Neural crest cell (in vitro differentiated cells): ENCODE data around the gene CUL3. TPM values are rescaled to one million over a fixed set of nuclear protein-coding genes. Genes with fewer than 3 reads are reported as not detected.
"Not testable (repeated sequence)": the region's sequence is repeated elsewhere in the genome, so short reads cannot be mapped to it uniquely, and the experiment has no call there.

Experiments
- DNase-seq: peaks from one replicate; pipeline ENCODE4 v3.0.0; 2021; ENCODE audit warnings: low read depth, mixed read lengths, low spot score
- H3K27ac Mint-ChIP-seq: one replicate; pipeline ENCODE4 v1.8.0; 2021; ENCODE audit warnings: mild to moderate bottlenecking, mixed read lengths; ENCODE audit not compliant: unreplicated experiment
- H3K27me3 Mint-ChIP-seq: 2 replicates; pipeline ENCODE4 v1.8.0; 2021; ENCODE audit warnings: low read depth, mild to moderate bottlenecking, mixed read lengths
- H3K36me3 Mint-ChIP-seq: 2 replicates; pipeline ENCODE4 v1.8.0; 2021; ENCODE audit warnings: low read depth, mild to moderate bottlenecking, mixed read lengths
- H3K4me1 Mint-ChIP-seq: 2 replicates; pipeline ENCODE4 v1.8.0; 2021; ENCODE audit warnings: mixed read lengths
- H3K4me3 Mint-ChIP-seq: one replicate; pipeline ENCODE4 v1.8.0; 2021; ENCODE audit warnings: mild to moderate bottlenecking, mixed read lengths
- H3K9me3 Mint-ChIP-seq: 2 replicates; pipeline ENCODE4 v1.8.0; 2021; ENCODE audit warnings: mixed read lengths
- total RNA-seq: library from RNA; stranded (reverse); gene quantifications from 2 replicates; pipeline ENCODE4 v1.2.1, GENCODE V29; 2021
- TF ChIP-seq, protein P1 (sequence below): fragments of 200-600 bp; sonication (generic); conservative IDR thresholded peaks from 2 replicates; pipeline ENCODE4 v1.5.0; 2021; ENCODE audit warnings: antibody characterized with exemption, mild to moderate bottlenecking

Gene CUL3
- total RNA-seq, 1 donor from 2014 or later = 99.4 TPM

- Mint-ChIP-seq H3K4me1 (peaks cover 33% of the 10 kb centered on the region), H3K27ac (no peak overlapping the region), H3K9me3 (no peaks in the 10 kb centered on the region), H3K36me3 (peaks cover 2% of the 10 kb centered on the region), H3K27me3 (no peaks in the 10 kb centered on the region), H3K4me3 (peak overlapping the region; percentile 95)
- TF ChIP-seq, protein P1, sequence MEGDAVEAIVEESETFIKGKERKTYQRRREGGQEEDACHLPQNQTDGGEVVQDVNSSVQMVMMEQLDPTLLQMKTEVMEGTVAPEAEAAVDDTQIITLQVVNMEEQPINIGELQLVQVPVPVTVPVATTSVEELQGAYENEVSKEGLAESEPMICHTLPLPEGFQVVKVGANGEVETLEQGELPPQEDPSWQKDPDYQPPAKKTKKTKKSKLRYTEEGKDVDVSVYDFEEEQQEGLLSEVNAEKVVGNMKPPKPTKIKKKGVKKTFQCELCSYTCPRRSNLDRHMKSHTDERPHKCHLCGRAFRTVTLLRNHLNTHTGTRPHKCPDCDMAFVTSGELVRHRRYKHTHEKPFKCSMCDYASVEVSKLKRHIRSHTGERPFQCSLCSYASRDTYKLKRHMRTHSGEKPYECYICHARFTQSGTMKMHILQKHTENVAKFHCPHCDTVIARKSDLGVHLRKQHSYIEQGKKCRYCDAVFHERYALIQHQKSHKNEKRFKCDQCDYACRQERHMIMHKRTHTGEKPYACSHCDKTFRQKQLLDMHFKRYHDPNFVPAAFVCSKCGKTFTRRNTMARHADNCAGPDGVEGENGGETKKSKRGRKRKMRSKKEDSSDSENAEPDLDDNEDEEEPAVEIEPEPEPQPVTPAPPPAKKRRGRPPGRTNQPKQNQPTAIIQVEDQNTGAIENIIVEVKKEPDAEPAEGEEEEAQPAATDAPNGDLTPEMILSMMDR = no peak
- no peak for DNase-seq
Observed at GRCh38 chr2:224586127-224586695, 1.0 kb upstream of the CUL3 start.

GRCh38 chr2:224584785-224585210 lies 365 bp downstream of the CUL3 start:
- Mint-ChIP-seq H3K27me3 (no peaks in the 10 kb centered on the region), H3K4me3 (peak overlapping the region; percentile 85), H3K36me3 (peaks cover 2% of the 10 kb centered on the region), H3K9me3 (no peaks in the 10 kb centered on the region), H3K27ac (peak overlapping the region; percentile 96), H3K4me1 (peaks cover 36% of the 10 kb centered on the region)
- TF ChIP-seq, protein P1 = no peak
- peak; percentile 36 for DNase-seq

GRCh38 chr2:224584111-224584784 lies 915 bp downstream of the CUL3 start:
- Mint-ChIP-seq H3K36me3 (peaks cover 2% of the 10 kb centered on the region), H3K4me1 (peaks cover 42% of the 10 kb centered on the region), H3K27ac (peak overlapping the region; percentile 97), H3K9me3 (no peaks in the 10 kb centered on the region), H3K27me3 (no peaks in the 10 kb centered on the region), H3K4me3 (peak overlapping the region; percentile 100)
- TF ChIP-seq, protein P1 = no peak
- peak; percentile 12 for DNase-seq

DNA sequence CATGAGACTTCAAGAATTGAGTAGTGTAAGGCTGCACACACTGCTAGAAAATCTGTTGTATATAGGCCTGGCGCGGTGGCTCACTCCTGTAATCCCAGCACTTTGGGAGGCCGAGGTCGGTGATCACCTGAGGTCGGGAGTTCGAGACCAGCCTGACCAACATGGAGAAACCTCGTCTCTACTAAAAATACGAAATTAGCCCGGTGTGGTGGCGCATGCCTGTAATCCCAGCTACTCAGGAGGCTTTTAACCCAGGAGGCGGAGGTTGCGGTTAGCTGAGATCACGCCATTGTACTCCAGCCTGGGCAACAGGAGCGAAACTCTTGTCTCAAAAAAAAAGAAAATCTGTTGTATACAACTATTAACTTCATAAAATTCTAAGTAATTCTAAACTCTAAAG lies 2.1 kb downstream of the CUL3 start:
- H3K27ac Mint-ChIP-seq, DNase-seq, H3K9me3 Mint-ChIP-seq, H3K36me3 Mint-ChIP-seq, H3K27me3 Mint-ChIP-seq: not testable (repeated sequence)
- Mint-ChIP-seq H3K4me3 (peak overlapping the region; percentile 100), H3K4me1 (peaks cover 44% of the 10 kb centered on the region)

DNA sequence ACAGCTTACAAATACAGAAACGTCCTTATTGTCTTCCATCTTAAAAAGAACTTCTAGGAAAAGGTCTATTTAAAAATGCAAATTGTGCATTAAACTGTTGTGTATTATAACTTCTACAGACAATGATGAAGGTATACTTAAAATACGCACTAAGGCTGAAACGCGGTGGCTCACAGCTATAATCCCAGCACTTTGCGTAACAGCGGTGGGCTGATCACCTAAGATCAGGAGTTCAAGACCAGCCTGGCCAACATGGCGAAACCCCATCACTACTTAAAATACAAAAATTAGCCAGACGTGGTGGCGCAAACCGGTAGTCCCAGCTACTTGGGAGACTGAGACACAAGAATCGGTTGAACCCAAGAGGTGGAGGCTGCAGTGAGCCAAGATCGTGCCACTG lies 4.9 kb downstream of the CUL3 start:
- Mint-ChIP-seq H3K36me3 (peaks cover 2% of the 10 kb centered on the region), H3K27me3 (no peaks in the 10 kb centered on the region), H3K4me1 (peaks cover 49% of the 10 kb centered on the region), H3K27ac (no peak overlapping the region), H3K4me3 (peak overlapping the region; percentile 31), H3K9me3 (no peaks in the 10 kb centered on the region)
- TF ChIP-seq, protein P1 = no peak
- DNase-seq = no peak

GRCh38 chr2:224579411-224579810 lies 5.8 kb downstream of the CUL3 start:
- Mint-ChIP-seq H3K9me3 (no peaks in the 10 kb centered on the region), H3K4me3 (peak overlapping the region; percentile 31), H3K27ac (no peak overlapping the region), H3K27me3 (no peaks in the 10 kb centered on the region), H3K36me3 (peaks cover 2% of the 10 kb centered on the region), H3K4me1 (peaks cover 57% of the 10 kb centered on the region)
- no peak for DNase-seq
- TF ChIP-seq, protein P1 = no peak
